ENCODE measurements around the gene SLF2. TPM values are rescaled to one million over a fixed set of nuclear protein-coding genes. Genes with fewer than 3 reads are reported as not detected.
A peak's percentile ranks its signal among the peaks of the same experiment; 100 is the strongest.

The SLF2 gene
- total and polyA plus RNA-seq, 2 of the 13 experiments (the other 11 are each of a cell fraction or from before 2014, with no cell fraction given): 12.2 to 48.1 TPM

- TF ChIP-seq TARDBP (CRISPR knock-in tag; IDR thresholded peaks at IDR 0.05) (no peak), ZNF17 (CRISPR knock-in tag; IDR thresholded peaks at IDR 0.05) (no peak), SMC3 (IDR thresholded peaks at IDR 0.05; ENCODE audit: low read length) (no peak), HCFC1 (IDR thresholded peaks at IDR 0.05; ENCODE audit: low read depth, low read length) (no peak), PAX8 (CRISPR knock-in tag; IDR thresholded peaks at IDR 0.05; ENCODE audit: borderline replicate concordance) (no peak), ZNF678 (CRISPR knock-in tag; IDR thresholded peaks at IDR 0.05) (no peak), THAP8 (CRISPR knock-in tag; IDR thresholded peaks at IDR 0.05; ENCODE audit: borderline replicate concordance) (no peak), CBX1 (IDR thresholded peaks at IDR 0.05; ENCODE audit: low read depth) (peak; percentile 33), DBP (CRISPR knock-in tag; IDR thresholded peaks at IDR 0.05; ENCODE audit: not compliant biosample characterization) (no peak), ZNF782 (CRISPR knock-in tag; IDR thresholded peaks at IDR 0.05; ENCODE audit: borderline replicate concordance) (no peak), BHLHE40 (IDR thresholded peaks at IDR 0.05; ENCODE audit: low read length) (no peak), SYNCRIP (IDR thresholded peaks at IDR 0.05; ENCODE audit: insufficient read depth, low read depth, low read length) (no peak), SOX6 (IDR thresholded peaks at IDR 0.05) (no peak), SOX6 (CRISPR knock-in tag; IDR thresholded peaks at IDR 0.05) (peak; percentile 90), FOXC1 (CRISPR knock-in tag; IDR thresholded peaks at IDR 0.05; ENCODE audit: borderline replicate concordance) (no peak), GPBP1L1 (CRISPR knock-in tag; IDR thresholded peaks at IDR 0.05) (no peak), U2AF1 (optimal IDR thresholded peaks at IDR 0.05; ENCODE audit: low read depth, low read length) (no peak), NCOA5 (CRISPR knock-in tag; IDR thresholded peaks at IDR 0.05) (no peak), ZSCAN29 (CRISPR knock-in tag; conservative IDR thresholded peaks at IDR 0.05) (no peak), SP2 (CRISPR knock-in tag; IDR thresholded peaks at IDR 0.05) (no peak), TP53 (CRISPR knock-in tag; conservative IDR thresholded peaks at IDR 0.05) (no peak)
- TF ChIP-seq, protein P1, sequence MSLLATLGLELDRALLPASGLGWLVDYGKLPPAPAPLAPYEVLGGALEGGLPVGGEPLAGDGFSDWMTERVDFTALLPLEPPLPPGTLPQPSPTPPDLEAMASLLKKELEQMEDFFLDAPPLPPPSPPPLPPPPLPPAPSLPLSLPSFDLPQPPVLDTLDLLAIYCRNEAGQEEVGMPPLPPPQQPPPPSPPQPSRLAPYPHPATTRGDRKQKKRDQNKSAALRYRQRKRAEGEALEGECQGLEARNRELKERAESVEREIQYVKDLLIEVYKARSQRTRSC (CRISPR knock-in tag; IDR thresholded peaks at IDR 0.05; ENCODE audit: low read depth): no peak
- TF ChIP-seq, protein P2, sequence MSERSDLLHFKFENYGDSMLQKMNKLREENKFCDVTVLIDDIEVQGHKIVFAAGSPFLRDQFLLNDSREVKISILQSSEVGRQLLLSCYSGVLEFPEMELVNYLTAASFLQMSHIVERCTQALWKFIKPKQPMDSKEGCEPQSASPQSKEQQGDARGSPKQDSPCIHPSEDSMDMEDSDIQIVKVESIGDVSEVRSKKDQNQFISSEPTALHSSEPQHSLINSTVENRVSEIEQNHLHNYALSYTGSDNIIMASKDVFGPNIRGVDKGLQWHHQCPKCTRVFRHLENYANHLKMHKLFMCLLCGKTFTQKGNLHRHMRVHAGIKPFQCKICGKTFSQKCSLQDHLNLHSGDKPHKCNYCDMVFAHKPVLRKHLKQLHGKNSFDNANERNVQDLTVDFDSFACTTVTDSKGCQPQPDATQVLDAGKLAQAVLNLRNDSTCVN (CRISPR knock-in tag; IDR thresholded peaks at IDR 0.05; ENCODE audit: borderline replicate concordance): no peak
- TF ChIP-seq, protein P3, sequence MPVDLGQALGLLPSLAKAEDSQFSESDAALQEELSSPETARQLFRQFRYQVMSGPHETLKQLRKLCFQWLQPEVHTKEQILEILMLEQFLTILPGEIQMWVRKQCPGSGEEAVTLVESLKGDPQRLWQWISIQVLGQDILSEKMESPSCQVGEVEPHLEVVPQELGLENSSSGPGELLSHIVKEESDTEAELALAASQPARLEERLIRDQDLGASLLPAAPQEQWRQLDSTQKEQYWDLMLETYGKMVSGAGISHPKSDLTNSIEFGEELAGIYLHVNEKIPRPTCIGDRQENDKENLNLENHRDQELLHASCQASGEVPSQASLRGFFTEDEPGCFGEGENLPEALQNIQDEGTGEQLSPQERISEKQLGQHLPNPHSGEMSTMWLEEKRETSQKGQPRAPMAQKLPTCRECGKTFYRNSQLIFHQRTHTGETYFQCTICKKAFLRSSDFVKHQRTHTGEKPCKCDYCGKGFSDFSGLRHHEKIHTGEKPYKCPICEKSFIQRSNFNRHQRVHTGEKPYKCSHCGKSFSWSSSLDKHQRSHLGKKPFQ (CRISPR knock-in tag; IDR thresholded peaks at IDR 0.05; ENCODE audit: insufficient replicate concordance): no peak
These were observed 96.2 kb downstream of the SLF2 start (continued) for GRCh38 chr10:101008823-101009423.

Data from HepG2 (cell line).